ENCODE data around the gene TNFRSF9. TPM values are rescaled to one million over a fixed set of nuclear protein-coding genes. Genes with fewer than 3 reads are reported as not detected.

Gene TNFRSF9
- total and polyA plus RNA-seq, 2 experiments from 2014 or later, result not detected

GRCh38 chr1:7941437-7941793 is 776 bp upstream of the TNFRSF9 start:
- no peak overlapping the region for H3K27ac Mint-ChIP-seq

More at GRCh38 chr1:7941437-7941793, 776 bp upstream of the TNFRSF9 start:
- Histone ChIP-seq H3K4me2 (no peak overlapping the region), H3K79me2 (replicated peaks; ENCODE audit: insufficient read depth) (no peaks in the 10 kb centered on the region), H3K9me2 (ENCODE audit: insufficient read depth) (no peaks in the 10 kb centered on the region; the same call in 1 of the 2 replicates), H4K20me1 (replicated peaks; ENCODE audit: insufficient read depth) (no peaks in the 10 kb centered on the region), H3K27me3 (ENCODE audit: insufficient read depth) (peaks cover 47% of the 10 kb centered on the region), H3K27ac (ENCODE audit: low read depth) (no peak overlapping the region), H3K4me1 (ENCODE audit: insufficient read depth) (peaks cover 3% of the 10 kb centered on the region; the same call in 1 of the 2 replicates), H3F3A (replicated peaks; ENCODE audit: low read depth) (peaks cover 7% of the 10 kb centered on the region; the same call in 1 of the 2 replicates), H3K36me3 (ENCODE audit: insufficient read depth) (no peaks in the 10 kb centered on the region), H2AFZ (no peak overlapping the region), H3K4me3 (no peak overlapping the region)
- ATAC-seq (no peak), DNase-seq (ENCODE audit: low spot score) (no peak)
- Mint-ChIP-seq H3K9me3 (peaks cover 5% of the 10 kb centered on the region; the same call in 1 of the 3 replicates), H3K4me3 (peak overlapping the region; percentile 60; the same call in 1 of the 3 replicates), H3K36me3 (ENCODE audit: low read depth) (no peaks in the 10 kb centered on the region; the same call in 2 of the 3 replicates), H3K4me1 (peaks cover 14% of the 10 kb centered on the region), H3K27me3 (ENCODE audit: insufficient read depth, low read depth, poor library complexity) (peaks cover 29% of the 10 kb centered on the region)
- TF ChIP-seq NANOG (IDR thresholded peaks at IDR 0.05; ENCODE audit: borderline replicate concordance) (no peak), POLR2AphosphoS5 (IDR thresholded peaks at IDR 0.05; ENCODE audit: low read depth) (no peak), STAT1 (IDR thresholded peaks at IDR 0.05; ENCODE audit: unreplicated experiment) (no peak), ZNF331 (CRISPR knock-in tag; IDR thresholded peaks at IDR 0.05; ENCODE audit: low read depth) (no peak), ETS1 (IDR thresholded peaks at IDR 0.05) (no peak), REST (IDR thresholded peaks at IDR 0.05; ENCODE audit: unreplicated experiment) (no peak), ZNF114 (CRISPR knock-in tag; IDR thresholded peaks at IDR 0.05) (no peak), CTCF (conservative IDR thresholded peaks at IDR 0.05; ENCODE audit: low read depth in 2 of 2) (no peak), EZH2phosphoT487 (IDR thresholded peaks at IDR 0.05; ENCODE audit: unreplicated experiment) (no peak), JUNB (IDR thresholded peaks at IDR 0.05; ENCODE audit: unreplicated experiment) (no peak), EZH2 (IDR thresholded peaks at IDR 0.05; ENCODE audit: low read depth, unreplicated experiment) (no peak), ZNF462 (CRISPR knock-in tag; IDR thresholded peaks at IDR 0.05) (no peak), CREB1 (CRISPR knock-in tag; IDR thresholded peaks at IDR 0.05; ENCODE audit: low read depth) (no peak)

All from GM23338 (cell line).